Stimulated activated naive CD8-positive, alpha-beta T cell treated with anti-CD3 and anti-CD28 coated beads, Interleukin-15, Interleukin-2, amounts not matched to agents 100 ng/mL and 50 ng/mL, for 24 hours (primary cell): Measurements from ENCODE around the gene CCAR1.
A peak's percentile ranks its signal among the peaks of the same experiment; 100 is the strongest.
"Not testable (repeated sequence)": the region's sequence is repeated elsewhere in the genome, so short reads cannot be mapped to it uniquely, and the experiment has no call there.

Experiments
- H3K27ac Mint-ChIP-seq: one replicate; pipeline ENCODE4 v1.8.0; 2021; ENCODE audit warnings: mild to moderate bottlenecking, mixed read lengths
- H3K27me3 Mint-ChIP-seq: one replicate; pipeline ENCODE4 v1.8.0; 2021; ENCODE audit warnings: mixed read lengths
- H3K36me3 Mint-ChIP-seq: one replicate; pipeline ENCODE4 v1.8.0; 2021; ENCODE audit warnings: low read depth, mixed read lengths
- H3K4me1 Mint-ChIP-seq: one replicate; pipeline ENCODE4 v1.8.0; 2021; ENCODE audit warnings: low read depth, mixed read lengths
- H3K4me3 Mint-ChIP-seq: one replicate; pipeline ENCODE4 v1.8.0; 2021; ENCODE audit warnings: mild to moderate bottlenecking, mixed read lengths
- H3K9me3 Mint-ChIP-seq: one replicate; pipeline ENCODE4 v1.8.0; 2021; ENCODE audit warnings: mixed read lengths

Gene CCAR1

GRCh38 chr10:68720793-68721672, at the start of gene CCAR1:
Gene CCAR1 (plus strand): TSS chr10:68721239. CDS start chr10:68722505, 1,266 bp downstream.
- Mint-ChIP-seq H3K27me3 (no peaks in the 10 kb centered on the region), H3K9me3 (no peaks in the 10 kb centered on the region), H3K27ac (peak within 1 kb of the TSS; percentile 99), H3K4me3 (peak within 1 kb of the TSS; percentile 91), H3K36me3 (peaks cover 25% of the 10 kb centered on the region), H3K4me1 (peaks cover 14% of the 10 kb centered on the region)

GRCh38 chr10:68684413-68684812, 36.6 kb upstream of the CCAR1 start:
- Mint-ChIP-seq H3K27me3 (no peaks in the 10 kb centered on the region), H3K36me3 (peaks cover 4% of the 10 kb centered on the region), H3K27ac (peak overlapping the region; percentile 58), H3K4me1 (peaks cover 2% of the 10 kb centered on the region), H3K9me3 (no peaks in the 10 kb centered on the region), H3K4me3 (peak overlapping the region; percentile 55)

- H3K4me3 Mint-ChIP-seq: no peak overlapping the region
- H3K27me3 Mint-ChIP-seq: no peaks in the 10 kb centered on the region
- H3K27ac Mint-ChIP-seq: no peak overlapping the region
- peaks cover 11% of the 10 kb centered on the region for H3K36me3 Mint-ChIP-seq
- H3K9me3 Mint-ChIP-seq: no peaks in the 10 kb centered on the region
- no peaks in the 10 kb centered on the region for H3K4me1 Mint-ChIP-seq
Observed at GRCh38 chr10:68696018-68696417, 25.0 kb upstream of the CCAR1 start.

- Mint-ChIP-seq H3K9me3 (no peaks in the 10 kb centered on the region), H3K4me1 (no peaks in the 10 kb centered on the region), H3K27me3 (no peaks in the 10 kb centered on the region), H3K36me3 (peaks cover 4% of the 10 kb centered on the region), H3K4me3 (no peak overlapping the region), H3K27ac (no peak overlapping the region)
Observed at GRCh38 chr10:68697106-68697505, 23.9 kb upstream of the CCAR1 start.

- Mint-ChIP-seq H3K36me3 (no peaks in the 10 kb centered on the region), H3K9me3 (no peaks in the 10 kb centered on the region), H3K4me1 (no peaks in the 10 kb centered on the region), H3K27me3 (no peaks in the 10 kb centered on the region), H3K27ac (no peak overlapping the region), H3K4me3 (no peak overlapping the region)
Observed at GRCh38 chr10:68700197-68700596, 20.8 kb upstream of the CCAR1 start.

GRCh38 chr10:68705548-68705947, 15.5 kb upstream of the CCAR1 start:
- H3K36me3 Mint-ChIP-seq: no peaks in the 10 kb centered on the region
- no peak overlapping the region for H3K27ac Mint-ChIP-seq
- no peaks in the 10 kb centered on the region for H3K9me3 Mint-ChIP-seq
- H3K4me3 Mint-ChIP-seq: no peak overlapping the region
- no peaks in the 10 kb centered on the region for H3K27me3 Mint-ChIP-seq
- H3K4me1 Mint-ChIP-seq: no peaks in the 10 kb centered on the region

- not testable (repeated sequence) for H3K36me3 Mint-ChIP-seq, H3K27me3 Mint-ChIP-seq, H3K4me1 Mint-ChIP-seq, H3K4me3 Mint-ChIP-seq, H3K9me3 Mint-ChIP-seq, H3K27ac Mint-ChIP-seq
Observed at GRCh38 chr10:68708987-68709386, 12.1 kb upstream of the CCAR1 start.

GRCh38 chr10:68713065-68713464, 8.0 kb upstream of the CCAR1 start:
- not testable (repeated sequence) for H3K4me3 Mint-ChIP-seq, H3K27me3 Mint-ChIP-seq

GRCh38 chr10:68717435-68717834, 3.6 kb upstream of the CCAR1 start:
- H3K4me1 Mint-ChIP-seq: peaks cover 6% of the 10 kb centered on the region
- H3K27me3 Mint-ChIP-seq: no peaks in the 10 kb centered on the region

More at GRCh38 chr10:68713065-68713464, 8.0 kb upstream of the CCAR1 start:
- not testable (repeated sequence) for H3K36me3 Mint-ChIP-seq, H3K4me1 Mint-ChIP-seq, H3K9me3 Mint-ChIP-seq, H3K27ac Mint-ChIP-seq

GRCh38 chr10:68721673-68722335, 765 bp downstream of the CCAR1 start:
- Mint-ChIP-seq H3K9me3 (no peaks in the 10 kb centered on the region), H3K4me1 (peaks cover 14% of the 10 kb centered on the region), H3K4me3 (peak overlapping the region; percentile 91), H3K27me3 (no peaks in the 10 kb centered on the region), H3K36me3 (peaks cover 29% of the 10 kb centered on the region), H3K27ac (peak overlapping the region; percentile 87)

More at GRCh38 chr10:68717435-68717834, 3.6 kb upstream of the CCAR1 start:
- H3K36me3 Mint-ChIP-seq: peaks cover 6% of the 10 kb centered on the region
- no peaks in the 10 kb centered on the region for H3K9me3 Mint-ChIP-seq
- H3K4me3 Mint-ChIP-seq: no peak overlapping the region
- H3K27ac Mint-ChIP-seq: no peak overlapping the region

GRCh38 chr10:68725016-68725415, 4.0 kb downstream of the CCAR1 start:
- H3K36me3 Mint-ChIP-seq: peaks cover 50% of the 10 kb centered on the region
- H3K9me3 Mint-ChIP-seq: no peaks in the 10 kb centered on the region
- H3K27ac Mint-ChIP-seq: no peak overlapping the region
- no peak overlapping the region for H3K4me3 Mint-ChIP-seq
- no peaks in the 10 kb centered on the region for H3K27me3 Mint-ChIP-seq
- H3K4me1 Mint-ChIP-seq: peaks cover 14% of the 10 kb centered on the region

- Mint-ChIP-seq H3K36me3 (peaks cover 58% of the 10 kb centered on the region), H3K4me1 (peaks cover 11% of the 10 kb centered on the region), H3K27me3 (no peaks in the 10 kb centered on the region), H3K4me3 (no peak overlapping the region), H3K27ac (no peak overlapping the region), H3K9me3 (no peaks in the 10 kb centered on the region)
Observed at GRCh38 chr10:68727146-68727545, 6.1 kb downstream of the CCAR1 start.

- Mint-ChIP-seq H3K9me3 (no peaks in the 10 kb centered on the region), H3K27ac (no peak overlapping the region)
Observed at GRCh38 chr10:68732651-68733050, 11.6 kb downstream of the CCAR1 start.

GRCh38 chr10:68734349-68734748, 13.3 kb downstream of the CCAR1 start:
- H3K27me3 Mint-ChIP-seq: no peaks in the 10 kb centered on the region
- no peak overlapping the region for H3K27ac Mint-ChIP-seq
- peaks cover 78% of the 10 kb centered on the region for H3K36me3 Mint-ChIP-seq
- H3K4me3 Mint-ChIP-seq: no peak overlapping the region
- H3K9me3 Mint-ChIP-seq: no peaks in the 10 kb centered on the region
- peaks cover 4% of the 10 kb centered on the region for H3K4me1 Mint-ChIP-seq

More at GRCh38 chr10:68732651-68733050, 11.6 kb downstream of the CCAR1 start:
- H3K4me1 Mint-ChIP-seq: peaks cover 4% of the 10 kb centered on the region
- no peak overlapping the region for H3K4me3 Mint-ChIP-seq
- peaks cover 71% of the 10 kb centered on the region for H3K36me3 Mint-ChIP-seq
- H3K27me3 Mint-ChIP-seq: no peaks in the 10 kb centered on the region

- no peaks in the 10 kb centered on the region for H3K27me3 Mint-ChIP-seq
- no peak overlapping the region for H3K4me3 Mint-ChIP-seq
- peaks cover 80% of the 10 kb centered on the region for H3K36me3 Mint-ChIP-seq
- no peaks in the 10 kb centered on the region for H3K9me3 Mint-ChIP-seq
- no peak overlapping the region for H3K27ac Mint-ChIP-seq
- H3K4me1 Mint-ChIP-seq: peaks cover 4% of the 10 kb centered on the region
Observed at GRCh38 chr10:68735119-68735518, 14.1 kb downstream of the CCAR1 start.
